ENCODE measurements around the gene DYRK1B. TPM values are rescaled to one million over a fixed set of nuclear protein-coding genes. Genes with fewer than 3 reads are reported as not detected.

The DYRK1B gene
- total RNA-seq, 4 donors from 2014 or later: 8.3 to 38.7 (median 17.3) TPM

DNA sequence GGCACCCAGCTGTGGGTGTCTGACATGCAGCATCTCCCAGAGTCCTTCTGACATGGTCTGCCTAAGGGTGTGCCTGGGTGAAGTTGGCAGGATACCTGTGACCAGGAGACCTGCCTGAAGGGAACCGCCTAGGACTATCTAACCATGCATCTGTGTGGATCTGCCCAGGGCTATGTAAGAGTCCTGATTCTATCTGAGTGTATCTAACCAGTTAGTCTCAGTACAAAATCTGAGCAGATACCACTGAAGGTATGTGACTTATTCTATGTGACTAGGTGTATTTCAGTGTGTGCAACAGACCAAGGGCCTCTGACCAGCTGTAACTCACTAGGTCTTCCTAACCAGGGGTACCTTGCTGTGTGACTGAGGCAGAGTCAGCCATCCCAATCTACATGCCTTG is 40.4 kb upstream of the DYRK1B start:
- no peaks in the 10 kb centered on the region for H3K27me3 ChIP-seq
- TF ChIP-seq CTCF (IDR thresholded peaks at IDR 0.05) (no peak), POLR2A (IDR thresholded peaks at IDR 0.05) (no peak)
- no peak for DNase-seq
- no peaks in the 10 kb centered on the region for H3K9me3 ChIP-seq
- no peaks in the 10 kb centered on the region for H3K4me1 ChIP-seq
- no peak overlapping the region for H3K4me3 ChIP-seq
- peaks cover 0 to 8% (median 0%) of the 10 kb centered on the region in 3 donors for H3K36me3 ChIP-seq
- no peak overlapping the region for H3K27ac ChIP-seq

GRCh38 chr19:39873385-39873784 is 39.4 kb upstream of the DYRK1B start:
- TF ChIP-seq POLR2A (IDR thresholded peaks at IDR 0.05) (no peak), CTCF (IDR thresholded peaks at IDR 0.05) (no peak)

GRCh38 chr19:39871886-39872866 is 38.2 kb upstream of the DYRK1B start:
- TF ChIP-seq POLR2A (IDR thresholded peaks at IDR 0.05): no peak
- no peak for TF ChIP-seq CTCF (IDR thresholded peaks at IDR 0.05)
- no peaks in the 10 kb centered on the region for H3K4me1 ChIP-seq
- peaks cover 0 to 8% (median 0%) of the 10 kb centered on the region in 3 donors for H3K36me3 ChIP-seq
- H3K27me3 ChIP-seq: no peaks in the 10 kb centered on the region
- no peaks in the 10 kb centered on the region for H3K9me3 ChIP-seq
- H3K27ac ChIP-seq: no peak overlapping the region
- DNase-seq: peak in 1 of 3 donors; percentile 50
- H3K4me3 ChIP-seq: no peak overlapping the region

More at GRCh38 chr19:39873385-39873784, 39.4 kb upstream of the DYRK1B start:
- no peak for DNase-seq
- Histone ChIP-seq H3K4me3 (no peak overlapping the region), H3K27ac (no peak overlapping the region), H3K9me3 (no peaks in the 10 kb centered on the region), H3K4me1 (no peaks in the 10 kb centered on the region), H3K27me3 (no peaks in the 10 kb centered on the region), H3K36me3 (peaks cover 0 to 8% (median 0%) of the 10 kb centered on the region in 3 donors)

DNA sequence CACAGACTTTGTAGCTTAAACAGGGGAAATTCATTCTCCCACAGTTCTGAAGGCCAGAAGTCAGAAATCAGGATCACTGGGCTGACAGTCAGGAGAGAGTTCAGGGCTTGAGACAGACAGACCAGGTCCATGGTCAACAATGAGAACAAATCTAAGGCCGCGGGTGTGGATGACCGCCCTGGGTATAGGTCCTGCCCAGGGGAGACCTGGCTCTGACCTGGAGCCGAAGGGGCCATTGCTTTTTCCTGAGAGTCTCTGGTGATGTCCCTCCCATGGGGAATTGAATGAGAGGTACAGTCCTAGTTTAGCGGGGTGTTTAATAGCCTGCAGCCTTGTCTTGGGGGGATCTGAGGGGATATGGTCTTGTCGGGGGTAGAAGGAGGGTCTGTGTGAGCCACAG is 37.4 kb upstream of the DYRK1B start:
- Histone ChIP-seq H3K9me3 (no peaks in the 10 kb centered on the region), H3K4me1 (no peaks in the 10 kb centered on the region), H3K27ac (no peak overlapping the region), H3K4me3 (no peak overlapping the region), H3K36me3 (peaks cover 0 to 8% (median 0%) of the 10 kb centered on the region in 3 donors), H3K27me3 (no peaks in the 10 kb centered on the region)
- no peak for TF ChIP-seq CTCF (IDR thresholded peaks at IDR 0.05)
- no peak for TF ChIP-seq POLR2A (IDR thresholded peaks at IDR 0.05)
- DNase-seq: no peak

DNA sequence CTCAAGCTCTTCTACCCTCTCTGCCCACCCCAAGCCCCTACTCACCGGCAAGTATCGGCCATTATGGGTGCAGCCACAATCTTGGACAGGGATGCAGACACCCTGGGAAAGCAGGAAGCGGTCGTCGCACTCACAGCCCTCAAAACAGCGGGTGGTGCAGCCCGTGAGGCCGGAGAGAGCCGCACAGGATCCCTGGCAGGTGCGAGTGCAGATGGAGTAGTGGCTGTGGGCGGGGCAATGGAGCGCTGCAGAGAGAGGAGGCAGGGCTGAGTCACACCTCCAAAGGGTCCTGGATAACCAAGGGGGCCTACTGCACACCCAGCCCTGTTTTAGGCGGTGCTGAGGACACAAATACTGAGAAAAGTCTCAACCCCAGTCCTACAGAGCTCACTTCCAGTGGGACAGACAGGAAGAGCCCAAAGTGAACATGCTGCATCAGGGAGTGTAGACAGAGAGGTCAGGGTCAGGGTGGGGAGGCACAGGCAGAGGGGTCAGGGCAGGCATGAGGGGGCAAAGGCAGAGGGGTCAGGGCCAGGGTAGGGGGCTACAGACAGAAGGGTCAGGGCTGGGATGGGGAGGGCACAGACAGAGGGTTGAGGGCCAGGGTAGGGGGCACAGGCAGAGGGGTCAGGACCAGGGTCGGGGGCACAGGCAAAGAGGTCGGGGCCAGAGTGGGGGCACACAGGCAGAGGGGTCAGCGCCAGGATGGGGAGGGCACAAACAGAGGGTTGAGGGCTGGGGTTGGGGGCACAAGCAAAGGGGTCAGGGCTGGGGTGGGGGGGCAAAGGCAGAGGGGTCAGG is 36.4 kb upstream of the DYRK1B start:
- no peaks in the 10 kb centered on the region for H3K4me1 ChIP-seq
- H3K9me3 ChIP-seq: no peaks in the 10 kb centered on the region
- TF ChIP-seq POLR2A (IDR thresholded peaks at IDR 0.05) (no peak), CTCF (IDR thresholded peaks at IDR 0.05) (no peak)
- H3K4me3 ChIP-seq: no peak overlapping the region
- peak in 1 of 3 donors; percentile 50 for DNase-seq
- no peak overlapping the region for H3K27ac ChIP-seq
- peaks cover 0 to 8% (median 0%) of the 10 kb centered on the region in 3 donors for H3K36me3 ChIP-seq
- no peaks in the 10 kb centered on the region for H3K27me3 ChIP-seq

All from Peyer's patch (tissue), 4 donors.